BJ (cell line): ENCODE measurements around the gene ESRRG. TPM values are rescaled to one million over a fixed set of nuclear protein-coding genes. Genes with fewer than 3 reads are reported as not detected.

ENCODE experiments used
- CTCF ChIA-PET: fragments of 350-600 bp; formaldehyde crosslinking; extraction: SDS; loops from one replicate; lab custom pipeline; 2021; ENCODE audit warnings: antibody characterized with exemption, inconsistent platforms; lab: Yijun Ruan, JAX
- POLR2A ChIA-PET: fragments of 300-600 bp; sonication (Branson Sonifier 250); formaldehyde crosslinking; extraction: SDS; loops from one replicate; lab custom pipeline; 2021; ENCODE audit warnings: antibody characterized with exemption; lab: Charles Lee
- DNase-seq: peaks from one replicate; pipeline ENCODE4 v3.0.0-alpha.2; 2011; ENCODE audit warnings: low read depth
- H3K27me3 ChIP-seq: 2 replicates; pipeline ENCODE4 v1.6.0; 2011; ENCODE audit warnings: low read length; ENCODE audit not compliant: control insufficient read depth, insufficient read depth
- H3K36me3 ChIP-seq: 2 replicates; pipeline ENCODE4 v1.5.1; 2011; ENCODE audit warnings: low read length; ENCODE audit not compliant: control insufficient read depth, insufficient read depth
- H3K4me3 ChIP-seq: 2 replicates; pipeline ENCODE4 v1.5.1; 2011; ENCODE audit warnings: low read depth, mild to moderate bottlenecking, control low read depth, low read length
- CTCF ChIP-seq: IDR thresholded peaks from 2 replicates; pipeline ENCODE4 v1.5.1; 2011; ENCODE audit warnings: low read depth, mild to moderate bottlenecking, control low read depth, inconsistent platforms, low read length, moderate library complexity; ENCODE audit not compliant: insufficient read depth
- polyA plus RNA-seq: library from polyadenylated mRNA; depleted of rRNA; stranded (reverse); fragments of >200 nt; gene quantifications from 2 replicates; pipeline ENCODE4 v1.2.3, GENCODE V29; 2011

Gene ESRRG
- polyA plus RNA-seq, 1 experiment: 0.05 TPM

- Histone ChIP-seq H3K27me3 (no peaks in the 10 kb centered on the region), H3K36me3 (no peaks in the 10 kb centered on the region), H3K4me3 (no peak overlapping the region)
- no peak for DNase-seq
- ChIA-PET POLR2A (no interaction called here), CTCF (no interaction called here)
- TF ChIP-seq CTCF: no peak
Observed at GRCh38 chr1:216665406-216665805, 57.8 kb downstream of the ESRRG start.

GRCh38 chr1:216662681-216663080 is 60.5 kb downstream of the ESRRG start:
- no peak for DNase-seq
- ChIA-PET CTCF (no interaction called here), POLR2A (no interaction called here)
- no peak for TF ChIP-seq CTCF
- Histone ChIP-seq H3K4me3 (no peak overlapping the region), H3K36me3 (no peaks in the 10 kb centered on the region), H3K27me3 (no peaks in the 10 kb centered on the region)

GRCh38 chr1:216660561-216660960 is 62.7 kb downstream of the ESRRG start:
- ChIA-PET POLR2A (no interaction called here), CTCF (no interaction called here)
- no peaks in the 10 kb centered on the region for H3K36me3 ChIP-seq
- no peak overlapping the region for H3K4me3 ChIP-seq
- DNase-seq: no peak
- no peaks in the 10 kb centered on the region for H3K27me3 ChIP-seq
- no peak for TF ChIP-seq CTCF

GRCh38 chr1:216653001-216653400 is 70.2 kb downstream of the ESRRG start:
- ChIA-PET CTCF (no interaction called here), POLR2A (no interaction called here)

GRCh38 chr1:216651826-216652418 is 71.3 kb downstream of the ESRRG start:
- H3K4me3 ChIP-seq: no peak overlapping the region
- no peaks in the 10 kb centered on the region for H3K36me3 ChIP-seq
- H3K27me3 ChIP-seq: no peaks in the 10 kb centered on the region
- ChIA-PET CTCF (no interaction called here), POLR2A (no interaction called here)
- no peak for DNase-seq
- no peak for TF ChIP-seq CTCF

More at GRCh38 chr1:216653001-216653400, 70.2 kb downstream of the ESRRG start:
- H3K36me3 ChIP-seq: no peaks in the 10 kb centered on the region
- no peaks in the 10 kb centered on the region for H3K27me3 ChIP-seq
- H3K4me3 ChIP-seq: no peak overlapping the region
- DNase-seq: no peak
- no peak for TF ChIP-seq CTCF
